Lower leg skin (tissue), 3 donors: ENCODE data around the gene DNAH1.

ENCODE experiments used
- CTCF ChIP-seq, 3 donors: fragments of 450-650 bp; IDR thresholded peaks; one replicate each; pipeline ENCODE4 v1.5.1; 2016; ENCODE audit warnings: antibody characterized with exemption in 3 of 3, mild to moderate bottlenecking in 3 of 3, moderate library complexity in 2 of 3
- POLR2A ChIP-seq, 2 donors: fragments of 450-650 bp; IDR thresholded peaks; one replicate each; pipeline ENCODE4 v1.6.1; 2016 to 2017; ENCODE audit warnings: antibody characterized with exemption in 2 of 2, mild to moderate bottlenecking in 1 of 2, moderate library complexity in 1 of 2

- TF ChIP-seq CTCF (IDR thresholded peaks at IDR 0.05) (peak in 1 of 3 donors; percentile 69), POLR2A (IDR thresholded peaks at IDR 0.05) (no peak)
These were observed 23.5 kb downstream of the DNAH1 start for GRCh38 chr3:52339612-52340011.
